GM21529 (cell line): ENCODE results near the gene SULT6B1.

Source experiments
- ATAC-seq: cut with Tn5 transposase; IDR thresholded peaks from one replicate; pipeline ENCODE4 v1.9.1; 2021; ENCODE audit not compliant: unreplicated experiment

Gene SULT6B1

GRCh38 chr2:37153224-37153623, 35.2 kb downstream of the SULT6B1 start:
- no peak for ATAC-seq

DNA sequence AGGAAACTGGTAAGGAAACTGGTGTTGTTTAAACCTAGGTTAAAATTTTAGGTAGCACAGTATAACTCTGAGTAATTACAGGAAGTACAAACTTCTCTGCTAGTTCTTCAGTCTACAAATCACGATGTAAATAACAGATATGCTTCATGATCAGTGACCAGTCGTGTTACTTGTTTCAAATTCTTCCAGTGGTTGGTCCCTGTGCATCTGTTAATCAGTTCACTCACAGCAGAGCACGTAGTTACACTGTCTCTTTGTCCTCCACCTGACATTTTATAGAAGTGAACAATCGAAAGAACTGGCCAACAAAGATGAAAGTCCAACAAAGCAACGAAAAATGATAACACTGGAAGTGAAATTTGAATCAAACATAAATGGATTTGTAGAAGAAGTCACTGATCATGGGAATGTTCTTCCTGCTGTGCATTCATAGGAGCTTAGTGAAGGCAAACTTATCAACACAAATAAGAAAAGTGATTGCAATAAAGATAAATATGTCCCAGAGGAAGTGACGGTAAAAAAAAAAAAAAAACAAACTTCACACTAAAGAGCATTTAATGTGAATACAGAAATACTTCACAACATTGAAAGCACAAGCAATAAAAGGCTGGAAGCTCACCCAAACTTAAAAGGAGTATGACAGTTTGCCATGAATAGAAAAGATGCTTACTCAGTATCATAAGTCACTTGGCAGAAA, 38.7 kb downstream of the SULT6B1 start:
- ATAC-seq: no peak

DNA sequence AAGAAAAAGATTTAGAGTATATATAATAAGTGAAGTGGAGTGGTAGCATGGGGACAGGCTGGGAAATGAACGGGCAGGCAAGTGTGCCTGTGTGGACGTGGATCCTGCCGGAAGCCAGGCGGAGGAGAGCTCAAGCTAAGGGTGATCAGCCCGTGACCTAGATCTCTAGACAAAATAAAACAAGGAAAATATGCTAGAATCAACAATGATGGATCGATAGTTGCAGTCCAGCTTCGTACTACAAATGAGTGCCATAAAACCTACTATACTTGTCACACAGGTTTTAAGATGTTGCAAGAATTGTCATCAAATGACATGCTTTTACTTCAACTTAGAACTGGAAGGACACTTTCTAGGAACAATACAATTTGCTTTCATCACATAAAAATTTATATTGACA, 40.1 kb downstream of the SULT6B1 start:
- no peak for ATAC-seq

DNA sequence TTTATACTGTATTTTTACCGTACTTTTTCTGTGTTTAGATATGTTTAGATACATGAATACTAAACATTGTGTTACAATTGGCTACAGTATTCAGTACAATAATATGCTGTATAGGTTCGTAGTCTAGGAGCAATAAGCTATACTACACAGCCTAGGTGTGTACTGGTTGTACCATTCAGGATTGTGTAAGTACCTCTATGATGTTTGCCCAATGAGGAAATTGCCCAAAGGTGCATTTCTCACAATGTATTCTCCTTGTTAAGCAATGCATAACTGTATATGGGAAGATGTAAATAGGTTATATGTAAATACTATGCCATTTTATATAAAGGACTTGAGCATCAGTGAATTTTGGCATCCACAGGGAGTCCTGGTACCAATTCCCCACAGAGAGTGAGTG, 42.4 kb downstream of the SULT6B1 start:
- ATAC-seq: no peak

GRCh38 chr2:37143974-37144373, 44.5 kb downstream of the SULT6B1 start:
- ATAC-seq: no peak

GRCh38 chr2:37142546-37142945, 45.9 kb downstream of the SULT6B1 start:
- no peak for ATAC-seq

- ATAC-seq: no peak
These were observed 55.6 kb downstream of the SULT6B1 start for GRCh38 chr2:37132914-37133313.

GRCh38 chr2:37125416-37125815, 63.1 kb downstream of the SULT6B1 start:
- no peak for ATAC-seq

- ATAC-seq: no peak
These were observed 69.3 kb downstream of the SULT6B1 start for GRCh38 chr2:37119157-37119556.
